Measurements from ENCODE around the gene ATCAY.

- TF ChIP-seq CTCF (IDR thresholded peaks at IDR 0.05; ENCODE audit: low read depth, low read length, poor library complexity, severe bottlenecking) (no peak), EZH2phosphoT487 (IDR thresholded peaks at IDR 0.05; ENCODE audit: borderline replicate concordance, low read length) (no peak)
Measured at GRCh38 chr19:3840804-3841203, 39.7 kb upstream of the ATCAY start.

All from DOHH2 (cell line).